HCT116 (cell line): ENCODE measurements around the gene MPI. TPM values are rescaled to one million over a fixed set of nuclear protein-coding genes. Genes with fewer than 3 reads are reported as not detected.
A peak's percentile ranks its signal among the peaks of the same experiment; 100 is the strongest.

ENCODE experiments used
- ATAC-seq: fragments of 200-7000 bp; cut with Tn5 transposase; 2 replicates; pipeline ENCODE4 v1.9.1; 2020; ENCODE audit warnings: mild to moderate bottlenecking, moderate library complexity
- BruUV-seq: library from RNA; stranded (reverse); fragments of 400-500 nt; replicated peaks from 2 replicates; lab custom pipeline; 2021; lab: Mats Ljungman, UMichigan
- CTCF ChIA-PET: fragments of 300-600 bp; sonication (Branson Sonifier 250); formaldehyde crosslinking; loops from one replicate; lab custom pipeline; 2021; ENCODE audit warnings: antibody characterized with exemption; lab: Charles Lee
- POLR2A ChIA-PET: fragments of 300-600, 350-600 bp; sonication (Branson Sonifier 250); formaldehyde crosslinking; loops from one replicate; lab custom pipeline; 2021; ENCODE audit warnings: antibody characterized with exemption; lab: Charles Lee
- RAD21 ChIA-PET, 2 experiments: fragments of 300-600 bp; sonication (Branson Sonifier 250); formaldehyde crosslinking; loops; one replicate each; lab custom pipeline; 2023; ENCODE audit warnings: low total read pairs in 2 of 2; ENCODE audit not compliant: uncharacterized antibody in 2 of 2, unreplicated experiment in 2 of 2, low non-redundant PET in 1 of 2; lab: Charles Lee
- DNase-seq: peaks from one replicate; pipeline ENCODE4 v3.0.0-alpha.2; 2010; ENCODE audit warnings: low read depth, low spot score
- H2AFZ ChIP-seq: fragments of 200-600 bp; shearing (Covaris generic), sonication (generic); 2 replicates; pipeline ENCODE4 v1.6.1; 2017; ENCODE audit warnings: low read depth, mixed run types, mixed read lengths, antibody characterized with exemption, low read length; ENCODE audit not compliant: poor library complexity, severe bottlenecking
- H3K27ac ChIP-seq: 2 replicates; pipeline ENCODE4 v1.5.1; 2012; ENCODE audit warnings: low read depth, low read length
- H3K27me3 ChIP-seq: fragments of 200-600 bp; sonication (generic); 2 replicates; pipeline ENCODE4 v1.6.1; 2016; ENCODE audit warnings: mixed run types, low read length, mixed read lengths; ENCODE audit not compliant: insufficient read depth
- H3K36me3 ChIP-seq, 2 experiments: fragments of 200-500 bp in 1 of 2; fragments of 200-600 bp in 1 of 2; sonication (Bioruptor generic) in 1 of 2; sonication (generic) in 1 of 2; 2 replicates each; pipeline versions ENCODE4 v1.5.1 to v1.6.1; 2014 to 2016; ENCODE audit warnings: low read length in 2 of 2, inconsistent platforms in 1 of 2, mixed read lengths in 1 of 2, mixed run types in 1 of 2; ENCODE audit not compliant: insufficient read depth in 2 of 2, control insufficient read depth in 1 of 2
- H3K4me1 ChIP-seq, 2 experiments: fragments of 200-600 bp in 1 of 2; sonication (generic) in 1 of 2; 2 replicates each; pipeline versions ENCODE4 v1.5.1 to v1.6.1; 2012 to 2017; ENCODE audit warnings: low read length in 2 of 2, inconsistent platforms in 1 of 2, mild to moderate bottlenecking in 1 of 2, mixed read lengths in 1 of 2, mixed run types in 1 of 2, moderate library complexity in 1 of 2; ENCODE audit not compliant: insufficient read depth in 2 of 2, control insufficient read depth in 1 of 2
- H3K4me2 ChIP-seq: fragments of 200-600 bp; sonication (generic); 2 replicates; pipeline ENCODE4 v1.6.1; 2017; ENCODE audit warnings: mixed run types, low read length, mixed read lengths
- H3K4me3 ChIP-seq, 2 experiments: fragments of 200-600 bp in 1 of 2; sonication (generic) in 1 of 2; replicated peaks in 1 of 2; 2 replicates each; pipeline ENCODE4 v1.5.1; 2011 to 2016; ENCODE audit warnings: low read length in 2 of 2, control low read depth in 1 of 2, low read depth in 1 of 2, mild to moderate bottlenecking in 1 of 2, mixed read lengths in 1 of 2, mixed run types in 1 of 2
- H3K79me2 ChIP-seq: fragments of 200-600 bp; sonication (generic); 2 replicates; pipeline ENCODE4 v1.6.1; 2017; ENCODE audit warnings: mild to moderate bottlenecking, mixed run types, low read length, moderate library complexity, mixed read lengths; ENCODE audit not compliant: insufficient read depth
- H3K9ac ChIP-seq: fragments of 200-600 bp; sonication (generic); 2 replicates; pipeline ENCODE4 v1.6.1; 2016; ENCODE audit warnings: low read length, mixed read lengths
- H3K9me2 ChIP-seq: fragments of 200-600 bp; sonication (generic), shearing (Covaris generic); 2 replicates; pipeline ENCODE4 v1.6.1; 2017; ENCODE audit warnings: mixed run types, mild to moderate bottlenecking, moderate library complexity; ENCODE audit not compliant: insufficient read depth
- H3K9me3 ChIP-seq, 2 experiments: fragments of 200-500 bp in 1 of 2; fragments of 200-600 bp in 1 of 2; sonication (Bioruptor generic) in 1 of 2; sonication (generic) in 1 of 2; 2 replicates each; pipeline ENCODE4 v1.6.1; 2014 to 2017; ENCODE audit warnings: low read length in 2 of 2, mixed read lengths in 2 of 2, inconsistent platforms in 1 of 2, low read depth in 1 of 2, mild to moderate bottlenecking in 1 of 2, mixed run types in 1 of 2, moderate library complexity in 1 of 2; ENCODE audit not compliant: control insufficient read depth in 1 of 2, insufficient read depth in 1 of 2
- H4K20me1 ChIP-seq: fragments of 200-600 bp; sonication (generic), shearing (Covaris generic); 2 replicates; pipeline ENCODE4 v1.6.1; 2017; ENCODE audit warnings: mixed run types, mild to moderate bottlenecking, moderate library complexity; ENCODE audit not compliant: insufficient read depth
- ATF3 ChIP-seq: IDR thresholded peaks from 2 replicates; pipeline ENCODE4 v1.6.1; 2012
- CEBPB ChIP-seq: IDR thresholded peaks from 2 replicates; pipeline ENCODE4 v1.6.1; 2012; ENCODE audit warnings: low read depth
- EZH2phosphoT487 ChIP-seq: fragments of 200-600 bp; IDR thresholded peaks from 2 replicates; pipeline ENCODE4 v1.6.1; 2018; ENCODE audit warnings: antibody characterized with exemption, borderline replicate concordance
- MAX ChIP-seq: IDR thresholded peaks from 2 replicates; pipeline ENCODE4 v1.6.1; 2012
- POLR2A ChIP-seq: IDR thresholded peaks from 2 replicates; pipeline ENCODE4 v1.7.0; 2011; ENCODE audit warnings: borderline replicate concordance; ENCODE audit not compliant: insufficient read depth, insufficient read length; ENCODE audit errors: extremely low read depth
- POLR2AphosphoS5 ChIP-seq: IDR thresholded peaks from 2 replicates; pipeline ENCODE4 v1.6.1; 2011; ENCODE audit warnings: mild to moderate bottlenecking, low read depth, low read length, moderate library complexity
- SIN3A ChIP-seq: IDR thresholded peaks from 2 replicates; pipeline ENCODE4 v1.6.1; 2012; ENCODE audit warnings: low read depth
- TCF7L2 ChIP-seq: IDR thresholded peaks from 2 replicates; pipeline ENCODE4 v1.7.0; 2011; ENCODE audit warnings: borderline replicate concordance, inconsistent platforms; ENCODE audit not compliant: insufficient read depth, insufficient read length; ENCODE audit errors: extremely low read depth
- YY1 ChIP-seq: IDR thresholded peaks from 2 replicates; pipeline ENCODE4 v1.6.1; 2011; ENCODE audit warnings: low read length, low read depth, moderate library complexity, mild to moderate bottlenecking; ENCODE audit not compliant: insufficient replicate concordance; ENCODE audit errors: extremely low read depth
- ZFX ChIP-seq: fragments of 450-650 bp; IDR thresholded peaks from 2 replicates; pipeline ENCODE4 v1.6.1; 2017
- intact Hi-C: fragments of 100-400 bp; cut with micrococcal nuclease; formaldehyde crosslinking; loops from 2 replicates; pipeline ENCODE4 v1.10.0; 2022
- total RNA-seq: library from RNA; stranded (reverse); gene quantifications from one replicate; pipeline ENCODE4 v1.2.1, GENCODE V29; 2021; ENCODE audit not compliant: unreplicated experiment
- TF ChIP-seq, protein P1 (sequence below): IDR thresholded peaks from 2 replicates; pipeline ENCODE4 v1.6.1; 2012; ENCODE audit warnings: low read depth

Gene MPI
- total RNA-seq, 1 experiment from 2014 or later: 49.7 TPM

DNA sequence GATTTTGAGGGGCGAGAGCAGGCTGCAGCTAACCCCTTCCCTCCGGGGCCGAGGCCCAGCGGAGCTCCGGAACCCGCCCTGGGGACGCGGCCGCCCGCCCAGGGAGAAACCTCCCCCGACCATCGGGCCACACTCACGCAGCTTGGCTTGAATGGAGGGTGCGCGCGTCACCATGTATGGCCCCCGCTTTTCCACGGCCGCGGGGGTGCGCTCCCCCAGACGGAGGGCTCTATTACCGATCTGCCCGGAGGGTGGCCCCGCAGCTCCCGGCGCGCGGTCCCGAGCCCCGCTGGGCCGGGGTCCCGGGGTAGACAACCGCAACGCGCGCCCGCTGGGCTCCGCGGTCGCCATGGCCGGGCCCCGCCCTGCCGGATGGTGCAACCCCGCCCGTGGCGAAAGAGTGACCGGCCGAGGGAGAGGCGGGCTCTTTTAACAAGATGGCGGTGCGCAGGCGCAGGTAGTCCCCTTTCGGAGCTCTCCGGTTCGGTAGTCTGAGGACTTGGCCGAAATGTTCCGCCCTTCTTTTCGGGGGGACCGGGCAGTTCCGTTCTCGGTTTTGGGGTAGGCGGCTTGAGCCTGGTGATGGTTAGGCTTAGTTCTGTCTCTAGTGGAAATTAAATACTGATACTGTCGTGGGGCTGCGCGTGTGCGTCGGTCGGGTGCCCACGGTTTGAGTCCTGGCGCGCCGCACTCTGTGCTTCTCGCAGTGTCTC, 16.8 kb downstream of the MPI start, which contains the start of gene FAM219B:
Gene FAM219B (minus strand): TSS at position 402 of the 713 bp plus-strand sequence. CDS start 51 bp downstream, at position 351.
- POLR2A ChIA-PET: interaction anchor here (0.8 to 1.7 kb wide), 6 partner anchors 9 to 734 kb away, joined by 3 to 8 read pairs (median 3); partner anchors contain the start of gene MPI
- intact Hi-C loops: loop anchor here (5.0 kb wide), 1 partner anchor 81 kb away; no protein-coding TSS in a partner anchor

More for the DNA sequence above, 16.8 kb downstream of the MPI start, which contains the start of gene FAM219B:
- H3K4me2 ChIP-seq: peak within 1 kb of the TSS; percentile 98
- H3K27me3 ChIP-seq: no peaks in the 10 kb centered on the region
- H3K9me3 ChIP-seq: no peaks in the 10 kb centered on the region
- ChIA-PET RAD21 (interaction anchor here in 1 of 2 experiments (0.7 kb wide), 2 partner anchors 44 to 45 kb away, joined by 3 read pairs; no protein-coding TSS in a partner anchor), CTCF (interaction anchor here (1.0 to 1.1 kb wide), 3 partner anchors 8 to 45 kb away, joined by 3 read pairs; no protein-coding TSS in a partner anchor)
- peak; percentile 54 for TF ChIP-seq TCF7L2
- TF ChIP-seq ATF3: no peak
- TF ChIP-seq, protein P1, sequence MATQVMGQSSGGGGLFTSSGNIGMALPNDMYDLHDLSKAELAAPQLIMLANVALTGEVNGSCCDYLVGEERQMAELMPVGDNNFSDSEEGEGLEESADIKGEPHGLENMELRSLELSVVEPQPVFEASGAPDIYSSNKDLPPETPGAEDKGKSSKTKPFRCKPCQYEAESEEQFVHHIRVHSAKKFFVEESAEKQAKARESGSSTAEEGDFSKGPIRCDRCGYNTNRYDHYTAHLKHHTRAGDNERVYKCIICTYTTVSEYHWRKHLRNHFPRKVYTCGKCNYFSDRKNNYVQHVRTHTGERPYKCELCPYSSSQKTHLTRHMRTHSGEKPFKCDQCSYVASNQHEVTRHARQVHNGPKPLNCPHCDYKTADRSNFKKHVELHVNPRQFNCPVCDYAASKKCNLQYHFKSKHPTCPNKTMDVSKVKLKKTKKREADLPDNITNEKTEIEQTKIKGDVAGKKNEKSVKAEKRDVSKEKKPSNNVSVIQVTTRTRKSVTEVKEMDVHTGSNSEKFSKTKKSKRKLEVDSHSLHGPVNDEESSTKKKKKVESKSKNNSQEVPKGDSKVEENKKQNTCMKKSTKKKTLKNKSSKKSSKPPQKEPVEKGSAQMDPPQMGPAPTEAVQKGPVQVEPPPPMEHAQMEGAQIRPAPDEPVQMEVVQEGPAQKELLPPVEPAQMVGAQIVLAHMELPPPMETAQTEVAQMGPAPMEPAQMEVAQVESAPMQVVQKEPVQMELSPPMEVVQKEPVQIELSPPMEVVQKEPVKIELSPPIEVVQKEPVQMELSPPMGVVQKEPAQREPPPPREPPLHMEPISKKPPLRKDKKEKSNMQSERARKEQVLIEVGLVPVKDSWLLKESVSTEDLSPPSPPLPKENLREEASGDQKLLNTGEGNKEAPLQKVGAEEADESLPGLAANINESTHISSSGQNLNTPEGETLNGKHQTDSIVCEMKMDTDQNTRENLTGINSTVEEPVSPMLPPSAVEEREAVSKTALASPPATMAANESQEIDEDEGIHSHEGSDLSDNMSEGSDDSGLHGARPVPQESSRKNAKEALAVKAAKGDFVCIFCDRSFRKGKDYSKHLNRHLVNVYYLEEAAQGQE: no peak
- TF ChIP-seq POLR2A: peak; percentile 89
- peak; percentile 83; the same call in 1 of the 2 replicates for TF ChIP-seq ZFX
- peak; percentile 25; the same call in 1 of the 2 replicates for TF ChIP-seq MAX
- TF ChIP-seq CEBPB: peak; percentile 52; the same call in 1 of the 2 replicates
- peak; percentile 91 for TF ChIP-seq POLR2AphosphoS5
- peak; percentile 91 for TF ChIP-seq YY1
- no peak for TF ChIP-seq EZH2phosphoT487
- peak; percentile 48 for TF ChIP-seq SIN3A
- no peaks in the 10 kb centered on the region; the same call in 1 of the 2 replicates for H4K20me1 ChIP-seq
- peak within 1 kb of the TSS; percentile 73 to 96 for H3K4me3 ChIP-seq
- ATAC-seq (peak; percentile 90), DNase-seq (peak; percentile 65)
- H3K4me1 ChIP-seq: peaks cover 10 to 17% of the 10 kb centered on the region in 2 experiments; a peak in 2 of 4 replicates
- peaks cover 19% of the 10 kb centered on the region for H3K79me2 ChIP-seq
- H3K27ac ChIP-seq: peak within 1 kb of the TSS; percentile 89
- peak within 1 kb of the TSS; percentile 94 for H3K9ac ChIP-seq
- peaks cover 4 to 16% of the 10 kb centered on the region in 2 experiments; a peak in 2 of 4 replicates for H3K36me3 ChIP-seq
- BruUV-seq: no TSS peak
- H2AFZ ChIP-seq: peak within 1 kb of the TSS; percentile 93
- no peaks in the 10 kb centered on the region for H3K9me2 ChIP-seq
